ENCODE data around the gene ATP11A. TPM values are rescaled to one million over a fixed set of nuclear protein-coding genes. Genes with fewer than 3 reads are reported as not detected.

Gene ATP11A
- total RNA-seq, 1 donor from 2014 or later, result 9.4 TPM

DNA sequence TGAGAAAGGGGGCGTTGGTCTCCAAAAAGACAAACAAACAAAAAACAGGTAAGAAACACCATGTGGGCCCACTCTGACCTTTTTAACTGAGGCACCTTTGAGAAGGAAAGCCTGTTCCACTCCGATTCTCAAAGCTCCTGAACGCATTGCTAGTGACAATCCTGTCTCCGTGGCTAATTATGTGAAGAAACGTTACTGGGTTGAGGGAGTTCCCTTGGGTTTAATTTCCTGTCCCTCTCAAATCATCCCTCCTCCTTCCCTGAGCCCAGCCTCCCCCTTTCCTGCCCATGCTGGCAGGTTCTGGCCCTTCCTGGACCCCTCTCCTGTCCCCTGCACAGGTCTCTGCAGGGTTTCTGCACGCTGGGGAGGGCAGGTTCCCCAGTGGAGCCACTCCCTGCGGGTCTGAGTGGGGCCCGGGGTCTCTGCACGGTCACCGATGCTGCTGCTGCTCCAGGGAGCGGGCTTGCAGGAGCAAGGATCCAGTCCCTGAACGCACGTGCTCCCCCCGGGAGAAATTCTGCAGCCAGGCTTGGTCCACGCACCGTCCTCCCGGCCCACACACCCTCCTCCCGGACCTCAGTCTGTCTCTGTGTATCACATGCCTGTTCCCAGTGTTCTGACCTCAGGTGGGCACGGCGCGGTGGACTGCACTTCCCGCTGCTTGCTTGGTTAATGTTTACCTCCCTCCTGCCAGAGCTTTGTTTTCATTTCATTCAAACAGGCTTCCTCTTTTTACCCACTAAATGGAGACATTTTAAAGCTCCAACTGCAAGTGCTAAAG is 202.8 kb downstream of the ATP11A start:
- DNase-seq (ENCODE audit: low spot score), result no peak

DNA sequence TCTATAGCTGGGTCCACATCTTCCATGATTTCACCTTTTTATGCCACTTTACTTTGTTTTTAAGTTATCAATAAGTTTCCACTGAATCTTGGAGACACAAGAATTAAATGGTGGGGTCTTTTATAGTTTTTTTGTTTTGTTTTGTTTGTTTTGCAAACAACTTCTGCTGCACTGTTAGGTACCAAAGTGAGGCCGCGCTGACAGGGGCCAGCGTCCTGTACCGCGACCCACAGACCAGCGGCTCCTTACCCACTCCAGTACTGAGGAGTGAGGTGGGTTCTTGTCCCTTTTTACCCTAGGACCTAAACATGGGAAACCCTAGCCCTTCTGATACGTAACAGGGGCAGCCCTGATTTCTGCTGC is 203.3 kb downstream of the ATP11A start:
- DNase-seq (ENCODE audit: low spot score), result no peak

DNA sequence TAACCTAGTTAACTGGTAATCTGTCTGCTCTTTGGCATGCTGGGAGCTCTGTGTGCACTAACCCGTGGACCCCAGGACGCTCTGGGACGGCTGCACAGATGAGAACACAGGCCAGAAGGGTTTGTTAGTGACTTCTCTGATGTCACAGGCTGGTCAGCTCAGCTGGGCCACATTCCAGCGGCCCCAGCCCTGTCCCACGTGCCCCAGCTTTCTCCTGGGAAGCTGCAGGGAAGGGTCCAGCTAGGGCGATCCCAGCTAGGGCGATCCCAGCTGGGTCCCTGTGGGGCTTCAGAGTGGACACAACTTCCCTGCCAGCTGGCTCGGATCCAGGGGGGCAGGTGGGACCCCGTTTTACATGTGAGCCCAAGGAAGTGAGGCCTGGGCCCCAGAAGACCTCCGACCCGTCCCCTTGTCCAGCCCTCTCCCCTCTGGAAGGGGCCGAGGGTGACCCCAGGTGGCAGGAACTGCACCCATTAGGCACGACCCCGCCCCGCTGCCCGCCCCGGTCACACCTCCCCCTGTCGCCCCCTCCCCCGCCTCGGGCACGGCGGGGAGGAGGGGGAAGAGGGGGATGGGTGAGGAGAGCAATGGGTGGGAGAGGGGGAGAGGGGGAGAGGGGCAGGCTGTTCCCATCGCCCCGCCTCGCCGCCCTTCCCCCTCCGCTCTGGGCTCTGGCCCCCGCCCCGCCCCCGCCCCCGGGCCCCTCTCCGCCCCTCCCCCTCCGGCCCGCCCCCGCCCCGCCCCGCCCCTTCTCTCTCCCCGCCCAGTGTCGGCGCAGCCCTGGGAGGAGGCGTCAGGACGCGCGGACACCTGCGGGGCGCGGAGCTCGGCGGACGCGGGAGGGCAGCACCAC is 204.0 kb downstream of the ATP11A start:
- DNase-seq (ENCODE audit: low spot score), result peak; percentile 36

DNA sequence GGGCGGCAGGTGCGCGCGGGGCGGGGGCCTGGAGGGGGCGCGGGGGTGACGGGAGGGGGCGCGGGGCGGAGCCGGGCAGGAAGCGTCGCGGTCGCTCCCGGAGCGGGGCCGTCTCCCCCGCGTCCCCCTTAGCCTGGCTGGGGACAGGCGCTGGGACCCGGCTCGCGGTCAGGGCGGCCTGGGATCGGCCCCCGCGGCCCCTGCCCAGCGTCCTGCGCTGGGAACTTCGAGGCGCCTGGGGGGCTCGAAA is 204.5 kb downstream of the ATP11A start:
- DNase-seq (ENCODE audit: low spot score), result no peak

DNA sequence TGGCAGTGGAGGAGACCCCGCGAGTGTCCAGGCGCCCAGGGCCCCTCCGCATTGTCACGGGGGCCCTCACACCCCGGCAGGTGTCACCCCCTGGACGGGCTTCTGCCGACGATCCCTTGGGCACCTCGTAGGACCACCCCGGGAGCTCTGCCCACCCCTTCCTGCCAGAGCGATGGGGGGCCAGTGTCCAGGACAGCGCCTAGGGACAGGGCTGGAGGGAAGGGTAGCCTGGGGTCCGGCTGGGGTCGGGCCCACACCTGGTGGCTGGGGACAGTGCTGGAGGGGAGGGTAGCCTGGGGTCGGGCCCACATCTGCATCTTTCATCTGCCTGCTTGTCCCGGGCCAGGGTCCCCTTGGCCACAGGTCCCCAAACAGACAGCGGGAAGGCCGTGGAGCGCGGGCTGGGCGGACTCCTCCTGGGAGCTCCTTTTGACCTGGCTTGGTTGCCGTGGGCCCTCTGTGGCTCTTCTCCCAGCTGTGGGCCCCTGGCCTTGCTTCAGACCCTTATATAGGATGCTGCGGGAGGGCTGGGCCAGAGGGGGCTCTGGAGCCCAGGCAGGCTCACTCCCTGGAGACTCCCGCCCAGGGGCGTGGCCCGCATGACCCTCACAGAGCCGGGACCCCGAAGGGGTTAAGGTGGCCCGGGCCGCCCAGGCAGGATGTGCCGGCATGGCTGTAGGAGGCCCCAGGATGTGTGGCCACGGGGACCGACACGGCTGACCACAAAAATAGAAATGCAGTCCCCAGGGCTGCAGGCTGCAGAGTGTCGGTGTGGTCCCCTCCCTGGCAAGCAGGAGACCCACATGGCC is 205.0 kb downstream of the ATP11A start:
- DNase-seq (ENCODE audit: low spot score), result no peak

DNA sequence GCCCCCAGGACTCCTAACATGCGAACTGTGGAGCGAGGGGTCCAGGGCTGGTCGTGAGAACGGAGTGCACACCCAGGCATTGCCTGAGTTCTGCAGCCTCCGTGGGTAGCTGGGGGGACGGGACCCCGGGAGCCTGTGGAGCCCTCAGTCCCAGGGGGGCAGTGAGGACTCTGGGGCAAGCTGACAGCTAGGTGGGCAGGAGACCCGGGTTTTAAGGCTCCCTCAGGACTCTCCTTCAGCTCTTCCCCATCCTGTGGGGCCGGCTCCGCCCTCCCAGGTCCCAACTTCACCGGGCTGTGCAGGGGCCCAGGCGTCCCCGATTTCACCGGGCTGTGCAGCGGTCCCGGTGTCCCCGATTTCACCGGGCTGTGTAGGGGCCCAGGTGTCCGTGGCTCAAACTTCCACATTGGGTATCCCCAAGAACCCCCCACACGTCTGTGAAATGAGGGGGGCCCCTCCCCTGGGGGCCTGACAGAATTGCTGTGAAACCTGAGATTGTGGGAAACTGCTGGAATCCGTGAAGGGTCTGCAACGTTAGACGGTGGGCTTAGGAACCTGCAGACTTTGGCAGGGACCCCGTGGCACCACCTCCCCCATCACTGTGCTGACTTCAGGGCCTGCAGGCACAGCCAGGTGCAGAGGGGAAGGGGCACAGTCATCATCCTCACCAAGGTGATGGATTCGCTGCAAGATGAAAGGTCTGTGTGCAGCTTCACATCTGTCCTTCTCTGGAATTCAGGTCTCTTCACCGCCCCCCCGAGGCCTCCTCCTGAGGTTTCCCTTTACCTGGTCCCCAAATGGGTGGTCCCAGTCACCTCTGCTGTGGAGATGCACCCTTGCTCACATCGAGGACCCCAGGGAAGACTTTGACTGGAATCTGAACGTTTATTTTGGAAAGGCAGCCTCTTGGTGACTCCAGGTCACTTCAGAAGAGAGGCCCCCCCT is 206.0 kb downstream of the ATP11A start:
- DNase-seq (ENCODE audit: low spot score), result no peak

DNA sequence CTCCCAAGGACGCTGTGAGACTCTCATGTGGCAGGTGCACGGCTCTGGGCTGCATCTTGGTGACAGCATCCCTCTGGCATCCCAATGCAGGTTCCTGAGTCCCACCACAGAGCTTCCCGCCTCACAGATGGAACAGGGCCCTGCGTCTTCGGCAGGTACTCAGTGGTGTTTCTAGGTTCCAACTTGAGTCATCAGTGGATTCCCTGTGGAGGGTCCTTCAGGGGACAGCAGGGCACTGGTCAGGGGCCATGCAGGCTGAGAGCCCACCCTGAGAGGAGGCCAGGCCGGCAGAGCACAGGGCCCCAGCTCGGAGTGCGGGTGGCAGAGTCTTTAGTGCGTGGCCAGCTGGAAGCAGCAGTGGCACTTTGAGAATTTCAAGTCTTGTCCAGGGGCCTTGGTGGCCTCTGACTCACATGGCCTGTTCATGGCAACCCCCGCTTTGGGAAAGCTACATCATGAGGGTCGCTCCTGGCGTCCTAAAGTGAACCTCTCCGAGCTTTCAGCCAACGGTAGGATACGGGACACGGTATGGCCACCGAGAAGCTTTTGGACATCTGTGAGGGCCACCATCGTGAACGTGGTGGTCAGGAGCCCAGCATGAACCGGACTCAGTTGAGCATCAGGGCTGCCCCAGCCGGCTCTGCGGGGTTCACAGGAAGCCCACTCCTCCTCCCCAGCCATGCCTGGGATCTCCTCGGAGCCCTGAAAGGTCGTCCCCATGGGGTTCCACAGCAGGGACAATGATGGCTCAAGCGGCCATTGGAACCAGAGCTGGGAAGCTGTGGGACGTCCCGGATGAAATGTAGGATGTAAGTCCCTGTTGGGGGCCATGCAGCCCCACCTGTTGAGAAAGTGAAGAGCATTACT is 207.1 kb downstream of the ATP11A start:
- DNase-seq (ENCODE audit: low spot score), result no peak

DNA sequence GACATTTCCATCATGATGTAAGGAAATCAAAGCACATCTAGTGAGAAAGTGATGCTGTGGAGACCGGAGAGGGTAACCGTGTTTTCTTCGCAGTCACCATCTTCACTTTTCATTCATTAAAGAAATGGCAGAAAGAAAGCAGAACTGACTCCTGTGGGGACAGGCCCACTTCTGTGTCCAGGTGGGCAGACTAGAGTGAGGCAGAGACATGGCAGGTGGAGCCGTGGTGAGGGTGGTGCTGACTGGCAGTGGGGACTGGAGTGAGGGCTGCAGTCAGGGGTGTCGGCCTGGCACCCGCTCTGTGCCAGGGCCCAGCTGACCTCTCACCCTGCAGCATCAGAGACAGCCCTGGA is 207.7 kb downstream of the ATP11A start:
- no peak for DNase-seq (ENCODE audit: low spot score)

DNA sequence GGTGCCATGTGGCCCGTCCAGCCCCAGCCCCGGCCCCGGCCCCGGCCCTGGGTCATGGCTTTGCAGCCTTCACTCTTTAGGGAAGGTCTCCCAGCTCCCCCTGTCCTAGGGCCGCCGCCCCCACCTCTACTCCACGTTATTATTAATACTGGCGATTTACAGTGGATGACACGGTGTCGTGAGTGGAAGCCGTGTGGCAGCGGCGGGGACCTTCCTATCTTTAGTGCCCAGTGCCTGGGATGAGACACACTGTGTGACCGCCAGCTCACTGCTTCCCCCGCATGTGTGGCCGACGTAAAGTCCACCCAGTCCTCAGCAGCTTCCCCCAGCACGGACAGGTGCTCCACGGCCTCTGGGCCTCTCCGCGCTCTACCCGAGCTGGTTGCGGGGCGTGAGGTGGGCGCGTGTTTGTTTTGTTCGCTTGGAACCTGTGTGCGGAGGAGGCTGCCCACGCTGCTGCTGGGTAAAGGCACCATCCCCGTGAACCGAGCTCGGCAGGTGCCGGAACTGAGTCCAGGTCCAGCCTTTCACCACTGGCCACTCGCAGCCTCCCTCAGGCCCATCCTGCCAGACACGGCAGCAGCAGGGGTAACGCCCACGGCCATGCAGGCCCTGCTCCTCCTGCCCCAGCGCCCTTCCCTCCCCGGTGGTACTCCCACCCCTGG is 208.2 kb downstream of the ATP11A start:
- no peak for DNase-seq (ENCODE audit: low spot score)

DNA sequence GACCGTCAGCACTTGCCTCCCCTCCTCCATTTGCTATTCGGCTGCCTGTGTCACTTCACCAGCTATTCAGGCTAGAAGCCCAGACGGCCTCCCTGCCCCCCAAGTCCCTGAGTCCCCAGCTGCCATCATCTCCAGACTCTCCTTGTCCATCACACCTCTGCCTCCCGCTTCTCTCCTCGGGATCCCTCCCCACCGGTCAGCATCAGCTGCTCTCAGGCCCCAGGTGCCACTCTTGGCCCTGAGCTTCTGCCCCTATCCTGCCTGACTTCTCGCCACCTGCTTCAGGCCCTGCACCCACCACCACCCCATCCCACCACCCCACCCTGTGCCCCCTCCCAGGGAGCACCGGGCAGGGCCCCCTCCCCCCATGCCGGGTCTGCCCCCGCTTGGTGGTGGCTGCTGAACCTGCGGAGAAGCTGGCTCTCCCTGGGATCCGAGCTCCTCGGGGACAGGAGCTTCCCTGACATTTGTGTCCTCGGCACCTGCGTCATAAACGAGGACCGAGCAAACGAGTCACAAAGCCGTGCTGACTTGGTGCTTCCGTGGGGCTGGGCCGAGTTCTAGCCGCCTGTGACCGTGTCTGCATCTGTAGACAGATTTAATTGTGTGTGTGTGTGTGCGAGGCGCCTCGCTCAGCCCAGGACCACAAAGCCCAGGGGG is 208.9 kb downstream of the ATP11A start:
- no peak for DNase-seq (ENCODE audit: low spot score)

DNA sequence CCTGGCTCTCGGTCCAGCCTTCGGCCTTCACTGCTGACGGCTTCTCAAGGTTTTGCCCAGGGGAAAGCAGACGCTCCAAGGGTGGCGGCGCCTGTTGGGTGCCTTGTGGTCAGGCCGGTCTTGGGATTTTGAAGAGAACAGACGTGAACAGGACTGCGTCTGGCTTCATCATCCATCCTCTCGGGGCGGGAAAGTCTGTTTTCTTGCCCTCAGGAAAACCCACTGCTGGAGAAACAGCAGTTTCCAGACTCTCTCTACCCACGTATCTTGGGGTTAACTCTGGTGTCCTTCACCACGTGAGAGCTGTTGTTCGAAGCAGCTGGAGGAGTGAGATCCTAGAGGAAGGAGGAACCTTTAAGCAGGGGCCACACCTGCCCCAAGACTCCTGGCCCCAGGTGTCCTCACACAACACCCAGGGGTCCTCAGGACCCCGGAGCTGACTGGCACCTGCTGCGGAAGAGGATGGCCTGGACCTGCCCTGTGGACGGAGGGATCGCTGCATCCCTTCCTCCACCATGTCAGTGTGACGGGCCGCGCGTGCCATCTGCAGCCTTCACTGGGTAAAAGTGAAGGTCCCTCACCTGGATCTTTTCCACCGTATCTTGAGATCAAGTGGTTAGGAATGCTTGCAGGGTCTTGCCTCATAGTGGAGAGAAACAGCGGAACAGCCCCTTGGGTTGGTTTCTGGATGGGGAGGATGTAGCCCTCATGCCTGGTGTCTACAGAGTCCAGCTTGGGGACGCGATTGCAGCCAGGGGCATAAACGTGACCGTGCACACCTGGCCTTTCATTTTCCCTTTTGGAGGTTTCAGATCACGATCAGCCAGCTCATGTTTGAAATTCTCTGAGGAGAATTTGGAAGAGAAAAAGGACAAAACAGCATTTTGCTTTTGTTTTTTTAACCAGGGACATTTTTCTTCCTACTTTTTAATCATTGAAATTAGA is 209.7 kb downstream of the ATP11A start:
- DNase-seq (ENCODE audit: low spot score), result no peak

DNA sequence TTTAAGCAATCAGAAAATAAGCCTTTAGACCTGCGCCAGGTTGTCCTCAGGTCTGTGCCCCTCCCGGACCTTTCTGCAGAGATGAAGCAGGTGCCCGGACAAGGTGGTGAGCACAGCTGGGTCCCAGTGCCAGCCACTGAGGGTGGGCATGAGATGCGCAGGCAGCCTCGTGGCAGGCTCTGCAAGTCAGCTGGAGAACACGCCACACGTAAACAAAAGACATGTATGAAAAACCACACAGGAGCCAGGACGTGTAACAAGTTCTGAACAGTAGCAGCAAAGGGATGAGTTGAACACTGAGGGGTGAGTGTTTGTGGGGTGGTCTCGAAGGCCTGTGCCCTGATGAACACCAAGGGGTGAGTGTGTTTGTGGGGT is 210.4 kb downstream of the ATP11A start:
- DNase-seq (ENCODE audit: low spot score), result no peak

DNA sequence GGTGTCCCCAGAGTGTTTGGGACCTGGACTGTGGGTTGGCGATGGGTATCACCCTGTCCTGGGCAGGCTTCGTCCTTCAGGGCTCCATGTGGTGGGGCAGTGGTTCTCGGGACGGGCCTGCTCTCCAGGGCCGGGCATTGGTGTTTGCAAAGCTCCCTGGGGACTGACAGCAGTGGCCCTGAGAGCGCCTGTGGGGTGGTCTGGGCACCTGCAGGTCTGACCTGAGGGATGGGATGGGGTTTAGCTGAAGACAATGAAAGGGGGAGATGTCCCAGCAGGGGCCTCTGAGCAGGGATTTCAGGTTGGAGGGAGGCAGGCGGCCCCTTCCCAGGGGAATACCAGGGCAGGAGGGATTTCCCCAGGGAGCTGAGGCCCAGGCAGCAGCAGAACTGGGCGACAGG is 210.9 kb downstream of the ATP11A start:
- no peak for DNase-seq (ENCODE audit: low spot score)

DNA sequence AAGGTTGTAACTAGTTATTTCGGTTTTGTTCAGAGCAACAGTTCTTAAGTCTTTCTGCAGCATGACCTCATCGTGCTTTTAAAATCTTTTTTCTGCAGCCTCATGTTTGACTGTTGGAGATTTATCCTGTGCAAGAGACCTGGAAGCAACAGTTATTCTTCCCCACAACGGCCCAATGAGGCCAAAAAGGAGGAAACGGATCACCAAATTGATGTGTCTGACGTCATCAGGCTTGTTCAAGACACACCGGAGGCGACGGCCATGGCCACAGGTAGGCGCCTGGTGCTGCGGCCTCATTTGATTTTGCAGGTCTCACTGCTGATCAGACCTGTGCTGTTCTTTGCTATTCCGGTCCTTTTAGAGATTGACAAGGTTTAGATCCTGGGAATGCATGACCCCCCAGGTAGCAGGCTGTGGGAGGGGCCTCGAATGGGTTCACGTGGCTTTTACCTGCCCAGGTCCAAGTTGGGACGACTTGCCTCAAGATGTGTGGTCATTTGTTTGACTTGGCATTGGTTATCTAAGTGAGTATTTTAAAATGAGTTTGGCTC is 212.3 kb downstream of the ATP11A start:
- peak; percentile 62 for DNase-seq (ENCODE audit: low spot score)

DNA sequence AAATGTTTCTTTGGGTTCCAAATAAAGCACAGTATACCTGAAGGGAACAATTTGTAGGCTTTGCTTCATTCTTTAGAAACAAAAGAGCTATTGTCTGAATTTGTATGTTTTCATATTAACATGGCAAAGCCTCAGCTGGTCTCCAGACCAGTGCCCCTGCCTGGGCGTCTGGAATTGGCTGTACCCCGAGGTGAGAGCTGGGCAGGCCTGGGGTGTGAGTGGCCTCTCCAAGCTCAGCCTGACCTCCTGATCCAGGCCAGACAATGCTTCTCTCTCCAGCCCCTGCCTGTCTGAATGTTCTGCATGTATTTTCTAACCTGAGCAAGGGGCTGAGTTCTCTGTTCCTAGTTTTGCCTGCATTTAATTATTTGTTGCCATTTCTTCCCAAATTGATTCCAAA is 212.8 kb downstream of the ATP11A start:
- no peak for DNase-seq (ENCODE audit: low spot score)

DNA sequence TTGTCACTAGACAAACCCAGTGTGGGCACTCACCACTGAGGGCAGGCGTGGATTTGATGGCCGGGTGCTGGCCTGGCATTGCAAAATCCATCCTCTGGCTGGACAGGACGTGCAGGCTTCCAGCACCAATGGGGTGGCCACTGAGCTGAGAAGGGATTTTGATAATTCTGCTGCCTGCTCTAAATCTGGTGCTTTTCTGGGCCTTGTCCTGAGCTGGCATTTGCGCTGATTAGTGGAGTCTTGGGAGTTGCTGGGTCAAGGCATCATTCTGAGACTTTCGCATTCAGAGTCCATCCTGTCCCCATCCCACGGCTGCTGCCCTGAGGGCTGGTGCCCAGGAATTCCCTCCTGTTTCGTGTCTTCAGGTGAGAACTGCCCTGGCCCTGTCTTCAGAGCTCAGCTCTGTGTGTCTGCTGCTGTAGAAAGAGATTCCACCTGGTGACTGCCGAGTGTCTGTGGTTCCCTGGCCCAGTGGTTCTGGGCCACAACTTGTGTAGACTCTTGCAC is 213.3 kb downstream of the ATP11A start:
- DNase-seq (ENCODE audit: low spot score), result no peak

DNA sequence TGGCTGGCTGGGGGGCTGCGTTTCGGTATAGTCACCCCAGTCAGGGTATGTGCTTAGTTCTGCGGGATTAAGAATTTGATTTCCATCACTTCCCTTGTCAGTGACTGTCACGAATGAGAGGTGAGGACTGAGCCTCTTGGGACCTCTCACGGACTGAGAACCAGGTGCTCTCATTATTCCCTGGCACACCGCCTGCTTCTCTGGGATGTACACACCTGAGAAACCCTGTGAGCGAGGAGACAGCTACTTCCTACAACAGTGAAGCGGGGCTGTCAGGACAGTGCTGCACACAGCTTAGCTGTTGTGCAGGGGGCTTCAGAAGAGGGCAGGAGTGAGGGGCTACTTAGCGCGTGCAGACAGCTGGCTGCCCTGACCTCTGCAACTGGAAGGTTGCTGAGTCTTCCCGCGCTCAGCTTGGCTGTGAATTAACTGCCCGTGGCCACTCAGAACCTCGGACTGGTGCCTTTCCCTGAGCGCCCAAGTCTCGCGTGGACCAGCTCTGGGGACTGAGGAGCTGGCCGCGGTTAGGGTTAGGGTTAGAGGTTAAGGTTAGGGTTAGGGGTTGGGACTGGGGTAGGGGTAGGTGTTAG is 213.9 kb downstream of the ATP11A start:
- DNase-seq (ENCODE audit: low spot score), result no peak

Measured in umbilical cord (tissue), 2 donors.